GM18520 (cell line): ENCODE results near the gene RPS3A.
"Not testable (repeated sequence)": the region's sequence is repeated elsewhere in the genome, so short reads cannot be mapped to it uniquely, and the experiment has no call there.

Source experiments
- ATAC-seq: cut with Tn5 transposase; IDR thresholded peaks from one replicate; pipeline ENCODE4 v1.9.1; 2021; ENCODE audit not compliant: unreplicated experiment

Gene RPS3A

GRCh38 chr4:151099229-151099975, at the start of gene RPS3A:
RPS3A (plus strand) TSS chr4:151099628; CDS start chr4:151099653, 25 bp downstream.
- peak; percentile 98 for ATAC-seq

GRCh38 chr4:151052785-151053184, 46.6 kb upstream of the RPS3A start:
- ATAC-seq, result no peak

- ATAC-seq, result no peak
Observed at GRCh38 chr4:151055539-151055938, 43.9 kb upstream of the RPS3A start.

- ATAC-seq, result not testable (repeated sequence)
Observed at GRCh38 chr4:151063143-151063542, 36.3 kb upstream of the RPS3A start.

- ATAC-seq, result no peak
Observed at GRCh38 chr4:151067316-151067970, 32.0 kb upstream of the RPS3A start.

GRCh38 chr4:151074416-151074916, 25.0 kb upstream of the RPS3A start:
- ATAC-seq, result no peak

GRCh38 chr4:151077978-151078377, 21.4 kb upstream of the RPS3A start:
- not testable (repeated sequence) for ATAC-seq

GRCh38 chr4:151087467-151087866, 12.0 kb upstream of the RPS3A start:
- no peak for ATAC-seq

GRCh38 chr4:151091047-151091446, 8.4 kb upstream of the RPS3A start:
- ATAC-seq, result no peak

GRCh38 chr4:151092488-151092887, 6.9 kb upstream of the RPS3A start:
- ATAC-seq, result no peak

GRCh38 chr4:151093203-151093602, 6.2 kb upstream of the RPS3A start:
- no peak for ATAC-seq

- ATAC-seq, result no peak
Observed at GRCh38 chr4:151094290-151094751, 5.1 kb upstream of the RPS3A start.

- ATAC-seq, result no peak
Observed at GRCh38 chr4:151095142-151095541, 4.3 kb upstream of the RPS3A start.

- ATAC-seq, result no peak
Observed at GRCh38 chr4:151097759-151098158, 1.7 kb upstream of the RPS3A start.

- ATAC-seq, result no peak
Observed at GRCh38 chr4:151098979-151099228, 524 bp upstream of the RPS3A start.

GRCh38 chr4:151099976-151100417, 569 bp downstream of the RPS3A start:
- ATAC-seq, result peak; percentile 0

GRCh38 chr4:151100531-151100930, 1.1 kb downstream of the RPS3A start:
- no peak for ATAC-seq

- ATAC-seq, result no peak
Observed at GRCh38 chr4:151103758-151104157, 4.3 kb downstream of the RPS3A start.

- no peak for ATAC-seq
Observed at GRCh38 chr4:151104621-151105020, 5.2 kb downstream of the RPS3A start.

- ATAC-seq, result no peak
Observed at GRCh38 chr4:151105454-151106032, 6.1 kb downstream of the RPS3A start.

GRCh38 chr4:151107063-151107462, 7.6 kb downstream of the RPS3A start:
- ATAC-seq, result no peak

GRCh38 chr4:151110236-151110635, 10.8 kb downstream of the RPS3A start:
- no peak for ATAC-seq
